Right lobe of liver (tissue), 4 donors: ENCODE measurements around the gene SHC2.

Experiments
- CTCF ChIP-seq, 4 donors: fragments of 200-600 bp in 3 of 4; fragments of 450-650 bp in 1 of 4; IDR thresholded peaks; one replicate each; pipeline versions ENCODE4 v1.5.1 to v1.8.0; 2016 to 2022; ENCODE audit warnings: antibody characterized with exemption in 4 of 4, mild to moderate bottlenecking in 2 of 4
- POLR2A ChIP-seq: fragments of 450-650 bp; IDR thresholded peaks from one replicate; pipeline ENCODE4 v1.6.1; 2017; ENCODE audit warnings: antibody characterized with exemption, mild to moderate bottlenecking
- donor health status: DM: no; HTN: no; CAD: no.
- donor health status: DM: no; HTN: no; CAD: no.
- donor health status: DM: no; HTN: yes; CAD: no.

DNA sequence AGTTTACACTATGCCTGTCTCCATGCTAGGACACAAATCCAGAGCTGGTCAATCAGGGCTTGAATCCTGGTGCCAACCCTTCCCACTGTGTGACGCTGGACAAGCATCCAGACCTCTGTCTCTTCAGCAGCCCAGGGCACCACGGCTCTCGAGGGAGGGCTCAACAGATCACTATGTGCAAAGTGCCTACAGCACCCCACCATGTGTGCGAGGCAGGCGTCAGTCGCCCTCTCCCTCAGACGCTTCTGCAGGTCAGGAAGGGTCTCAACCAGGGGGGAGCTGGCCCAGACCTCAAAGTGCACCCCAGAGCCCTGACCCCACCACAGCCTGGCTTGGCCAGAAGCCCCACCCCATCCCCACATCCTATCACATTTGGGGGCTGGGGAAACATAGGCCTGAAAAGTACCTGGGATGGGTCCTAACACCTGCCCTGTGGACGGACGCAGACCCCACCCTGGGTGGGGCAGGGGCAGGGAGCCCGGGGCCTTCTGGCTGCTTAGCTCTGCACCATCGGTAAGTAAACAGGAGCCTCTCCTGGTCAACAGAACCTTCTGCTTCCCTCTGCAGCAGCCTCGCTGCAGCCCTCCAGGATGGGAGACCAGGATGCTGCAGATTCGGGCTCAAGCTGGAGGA, 49.0 kb downstream of the SHC2 start:
- TF ChIP-seq CTCF (IDR thresholded peaks at IDR 0.05) = no peak
- no peak for TF ChIP-seq POLR2A
